Ovary (tissue), 3 donors: ENCODE measurements around the gene ARV1.

ENCODE experiments used
- CTCF ChIP-seq, 3 donors: fragments of 450-650 bp in 2 of 3; fragments of 200-600 bp in 1 of 3; IDR thresholded peaks; one replicate each; pipeline versions ENCODE4 v1.5.1 to v1.8.0; 2016 to 2022; ENCODE audit warnings: antibody characterized with exemption in 3 of 3, mild to moderate bottlenecking in 1 of 3
- POLR2A ChIP-seq: fragments of 450-650 bp; IDR thresholded peaks from one replicate; pipeline ENCODE4 v1.6.1; 2017; ENCODE audit warnings: antibody characterized with exemption, mild to moderate bottlenecking, moderate library complexity
- donor health status: DM: no; HTN: no; CAD: no.

- TF ChIP-seq CTCF (IDR thresholded peaks at IDR 0.05): no peak
- TF ChIP-seq POLR2A: no peak
Observed at GRCh38 chr1:230950404-230950803, 28.5 kb upstream of the ARV1 start.
